NCI-H2171 (cell line): ENCODE data around the gene KCTD13.
"Not testable (repeated sequence)": the region's sequence is repeated elsewhere in the genome, so short reads cannot be mapped to it uniquely, and the experiment has no call there.

Experiments
- DNase-seq: peaks from one replicate; lab custom pipeline; 2025; lab: John Stamatoyannopoulos, UW

The KCTD13 gene

GRCh38 chr16:29906520-29907244, 19.3 kb downstream of the KCTD13 start:
- no peak for DNase-seq

DNA sequence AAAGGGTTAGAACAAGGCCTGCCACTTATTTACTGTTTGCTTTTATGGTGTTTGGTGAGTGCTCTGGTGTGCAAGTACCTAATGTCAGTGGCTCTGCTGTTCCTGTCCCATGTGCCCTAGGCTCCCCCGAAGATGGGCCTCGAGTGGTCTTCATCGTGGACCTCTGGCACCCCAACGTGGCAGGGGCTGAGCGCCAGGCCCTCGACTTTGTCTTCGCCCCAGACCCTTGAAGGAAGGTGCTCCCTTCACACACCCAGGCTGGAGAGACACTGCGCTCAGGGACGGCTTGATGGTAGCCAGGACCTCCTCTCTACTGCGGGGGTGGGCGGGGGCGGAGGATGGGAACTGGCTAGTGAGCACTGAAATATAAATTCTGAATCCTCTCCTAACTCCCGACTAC, 20.4 kb downstream of the KCTD13 start:
- DNase-seq = no peak

DNA sequence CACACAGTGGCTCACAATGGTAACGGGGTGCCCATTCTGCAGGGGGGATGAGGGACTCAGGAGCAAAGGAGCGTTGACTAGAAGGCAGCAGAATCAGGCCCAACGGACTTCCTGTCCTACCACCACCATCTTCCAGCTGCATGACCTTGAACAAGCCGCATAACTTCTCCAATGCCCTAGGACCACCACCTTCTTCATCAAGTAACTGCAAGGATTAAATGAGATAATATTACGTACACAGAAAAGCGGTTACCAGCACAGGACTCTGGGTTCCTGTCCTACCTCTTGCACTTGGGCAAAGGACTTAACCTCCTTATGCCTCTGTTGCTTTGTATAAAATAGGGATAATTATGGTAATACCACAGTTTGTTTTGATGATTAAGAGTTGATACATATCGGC, 21.1 kb downstream of the KCTD13 start:
- no peak for DNase-seq

GRCh38 chr16:29903590-29903989, 22.4 kb downstream of the KCTD13 start:
- no peak for DNase-seq

- no peak for DNase-seq
Measured at GRCh38 chr16:29901607-29901945, 24.4 kb downstream of the KCTD13 start.

DNA sequence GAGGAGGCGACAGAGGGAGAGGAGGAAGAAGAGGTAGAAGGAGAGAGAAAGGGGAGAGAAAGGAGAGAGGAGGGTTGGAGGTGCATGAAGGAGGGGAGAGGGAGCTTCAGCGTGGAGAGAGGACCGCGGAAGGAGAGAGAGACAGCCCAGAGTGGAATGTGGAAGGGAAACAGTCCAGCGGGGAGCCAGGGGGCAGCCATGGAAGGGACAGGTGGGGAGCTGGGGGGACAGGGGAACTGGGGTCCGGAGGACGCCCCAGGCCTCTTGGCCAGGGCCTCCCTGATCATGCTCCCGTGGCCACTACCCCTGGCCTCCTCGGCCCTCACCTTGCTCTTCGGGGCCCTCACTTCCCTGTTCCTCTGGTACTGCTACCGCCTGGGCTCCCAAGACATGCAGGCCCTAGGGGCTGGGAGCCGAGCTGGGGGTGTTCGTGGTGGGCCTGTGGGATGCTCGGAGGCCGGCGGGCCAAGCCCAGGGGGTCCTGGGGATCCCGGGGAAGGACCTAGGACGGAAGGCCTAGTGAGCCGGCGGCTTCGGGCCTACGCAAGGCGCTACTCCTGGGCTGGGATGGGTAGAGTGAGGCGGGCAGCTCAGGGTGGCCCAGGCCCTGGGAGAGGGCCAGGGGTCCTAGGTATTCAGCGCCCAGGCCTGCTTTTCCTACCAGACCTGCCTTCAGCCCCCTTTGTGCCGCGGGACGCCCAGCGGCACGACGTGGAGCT, 25.0 kb downstream of the KCTD13 start:
- no peak for DNase-seq

DNA sequence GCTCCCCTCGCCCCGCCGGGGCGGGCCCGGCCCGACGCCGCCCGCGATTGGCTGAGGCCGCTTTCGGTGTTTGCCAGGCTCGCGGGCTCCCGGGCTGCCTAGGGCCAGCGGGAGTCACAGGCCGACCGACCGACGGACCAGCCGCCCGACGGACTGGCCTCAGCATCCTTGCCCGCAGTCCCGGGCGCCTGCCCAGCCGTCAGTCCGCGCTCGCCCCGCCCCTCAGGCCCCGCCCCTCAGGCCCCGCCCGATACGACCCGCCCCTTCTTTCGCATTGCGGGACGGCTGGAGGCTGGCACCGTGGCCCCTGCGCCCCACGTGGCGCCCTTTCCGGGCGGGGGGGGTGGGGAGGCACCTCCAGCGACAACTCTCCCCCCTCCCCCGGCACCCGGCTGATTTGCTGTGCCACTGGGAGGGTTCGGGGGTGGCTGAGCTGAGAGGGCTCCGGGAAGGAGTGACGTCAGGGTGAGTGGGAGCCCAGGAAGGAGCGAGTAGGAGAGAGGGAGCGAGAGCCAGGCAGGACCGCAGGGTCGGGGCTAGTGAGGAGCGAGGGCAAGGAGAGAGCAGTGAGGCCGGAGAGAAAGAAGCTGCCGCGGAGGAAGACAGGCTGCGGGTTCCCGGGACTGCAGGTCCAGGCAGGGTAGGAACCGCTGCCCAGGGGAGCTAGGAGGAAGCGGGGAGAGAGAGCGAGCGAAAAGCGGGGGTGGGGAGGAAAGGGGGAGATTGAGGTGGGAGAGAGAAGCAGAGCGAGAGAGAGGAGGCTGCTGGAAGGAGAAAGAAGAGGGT, 25.7 kb downstream of the KCTD13 start, which contains the start of gene ASPHD1:
ASPHD1 (plus strand) TSS at position 387 of the 786 bp plus-strand sequence. CDS start 484 bp downstream, outside the sequence.
- DNase-seq = peak; percentile 77

DNA sequence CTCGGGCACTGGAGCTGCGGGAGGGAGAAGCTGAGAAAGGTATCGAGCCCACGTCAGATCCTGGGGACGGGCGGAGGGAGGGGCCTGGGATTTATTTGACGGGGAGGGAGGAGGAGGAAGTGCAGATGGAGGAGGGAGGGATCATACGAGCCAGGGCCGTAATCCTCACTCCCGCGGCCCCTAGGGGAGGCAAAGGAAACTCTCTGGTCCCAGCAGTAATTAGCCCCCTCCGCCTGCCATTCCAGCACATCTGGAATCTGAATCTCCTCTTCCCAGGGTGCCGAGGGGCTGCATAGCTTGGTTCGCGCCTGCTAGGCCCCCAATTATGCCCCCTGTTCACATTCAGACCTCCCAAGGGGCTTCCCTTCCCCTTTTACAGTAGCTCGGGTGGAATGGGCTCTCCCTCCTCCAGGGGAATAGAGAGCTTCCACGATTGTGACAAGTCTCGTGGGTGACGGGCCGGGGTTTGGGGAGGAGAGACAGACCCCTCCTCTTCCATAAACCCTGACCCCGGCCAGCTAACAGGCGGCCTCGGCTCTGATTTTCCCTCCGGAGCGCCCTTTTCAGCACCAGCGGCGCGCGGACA, 26.4 kb downstream of the KCTD13 start, which contains the start of gene SEZ6L2:
SEZ6L2 (minus strand) TSS at position 35 of the 586 bp plus-strand sequence. CDS start 531 bp downstream, outside the sequence.
- DNase-seq = peak; percentile 95

- DNase-seq = peak; percentile 55
Measured at GRCh38 chr16:29898804-29899515, 27.1 kb downstream of the KCTD13 start.

DNA sequence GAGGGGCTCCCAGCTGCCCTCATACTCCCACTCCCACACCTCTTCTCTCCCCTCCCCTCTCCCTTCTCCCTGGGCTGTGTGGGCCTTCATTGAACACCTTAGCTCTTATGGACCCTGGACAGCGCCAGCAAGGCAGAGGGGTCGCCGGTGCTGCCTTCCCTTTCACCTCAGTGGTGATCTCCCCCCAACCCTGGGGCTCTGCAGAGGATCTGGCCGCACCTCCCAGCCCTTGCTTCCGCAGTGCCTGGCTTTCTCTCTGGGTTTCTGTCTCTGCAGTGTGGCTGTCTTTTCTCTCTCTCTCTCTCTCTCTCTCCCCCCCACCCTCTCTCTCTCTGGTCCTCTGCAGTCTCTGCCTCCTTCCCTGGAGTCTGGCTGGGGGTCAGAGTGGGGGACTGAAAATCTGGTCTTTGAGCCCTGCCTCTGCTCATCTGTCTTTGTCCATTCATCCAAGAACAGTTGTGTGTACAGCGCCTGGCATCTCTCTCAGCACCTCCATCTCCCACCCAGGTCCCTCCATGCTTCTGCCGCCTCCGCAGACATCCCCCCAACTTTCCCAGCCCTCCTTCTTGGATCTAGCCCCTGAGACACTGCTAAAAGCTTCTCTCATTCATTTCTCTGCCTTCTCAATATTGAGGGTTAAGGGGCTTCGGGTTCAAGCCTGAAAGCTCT, 27.8 kb downstream of the KCTD13 start:
- no peak for DNase-seq

DNA sequence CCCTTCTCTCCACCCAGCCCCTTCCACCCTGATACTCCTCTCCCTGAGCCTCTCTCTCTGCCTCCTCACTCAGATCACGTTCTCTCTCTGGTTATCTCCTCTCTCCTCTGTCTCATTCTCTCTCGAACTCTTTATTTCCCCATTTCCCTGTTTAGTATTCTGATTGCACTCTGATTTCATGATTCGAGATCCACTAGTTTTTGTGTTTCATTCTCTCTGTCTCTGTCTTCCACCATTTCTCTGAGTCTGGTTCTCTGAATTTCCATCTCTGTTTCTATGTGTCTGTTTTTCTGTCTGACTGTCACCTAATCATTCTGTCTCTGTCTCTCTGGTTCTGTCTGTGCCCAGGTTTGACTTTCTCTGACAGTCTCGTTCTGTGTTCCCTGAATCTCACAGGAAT, 28.7 kb downstream of the KCTD13 start:
- no peak for DNase-seq

DNA sequence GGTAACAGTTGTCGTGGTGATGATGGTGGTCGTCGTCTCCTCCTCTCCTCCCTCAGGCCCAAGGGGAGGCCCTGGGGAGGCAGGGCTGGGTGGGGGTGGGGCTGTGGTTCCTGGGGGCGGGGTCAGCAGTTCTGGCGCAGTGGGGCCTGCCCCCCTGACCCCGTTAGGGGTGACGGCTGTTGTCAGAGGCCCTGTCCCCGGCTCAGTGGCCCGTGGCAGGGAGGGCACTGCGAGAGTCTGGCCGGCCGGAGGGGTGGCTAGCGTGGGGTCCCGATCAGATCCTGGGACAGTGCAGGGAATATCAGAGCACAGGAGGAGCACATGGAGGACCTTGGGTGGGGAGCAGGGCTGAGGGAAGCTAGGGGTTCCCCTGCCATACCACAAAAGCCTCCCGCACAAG, 29.2 kb downstream of the KCTD13 start:
- no peak for DNase-seq

- DNase-seq = no peak
Measured at GRCh38 chr16:29894352-29894751, 31.7 kb downstream of the KCTD13 start.

DNA sequence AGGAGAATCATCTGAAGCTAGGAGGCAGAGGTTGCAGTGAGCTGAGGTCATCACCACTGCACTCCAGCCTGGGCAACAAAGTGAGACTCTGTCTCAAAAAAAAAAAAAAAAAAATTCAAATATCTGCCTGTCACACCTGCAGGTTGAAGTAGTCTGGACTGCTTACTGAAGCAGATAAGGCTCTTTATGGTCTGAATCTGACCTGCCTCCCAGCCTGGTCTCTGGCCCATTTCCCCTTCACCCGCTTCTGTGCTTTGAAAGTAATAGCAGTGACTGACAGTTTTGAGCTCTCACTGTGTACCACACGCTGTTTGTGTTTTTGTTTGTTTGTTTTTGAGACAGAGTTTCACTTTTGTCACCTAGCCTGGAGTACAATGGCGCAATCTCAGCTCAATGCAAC, 32.5 kb downstream of the KCTD13 start:
- no peak for DNase-seq

DNA sequence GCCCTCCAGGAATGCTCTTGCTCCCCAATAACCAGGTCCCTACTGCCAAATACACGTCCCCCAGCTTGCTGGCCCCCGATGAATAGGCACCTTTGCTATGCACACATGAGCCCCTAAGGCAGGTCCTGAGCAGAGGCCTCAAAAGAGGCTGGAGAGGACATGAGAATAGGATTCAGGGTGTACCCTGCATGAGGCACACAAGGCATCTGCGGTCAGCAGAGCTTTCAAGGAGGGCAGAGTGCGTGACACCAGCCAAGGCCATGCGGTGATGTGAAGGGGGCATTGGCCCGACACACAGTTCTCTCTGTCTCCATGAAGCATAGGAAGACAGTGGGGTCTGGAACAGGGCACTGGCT, 33.6 kb downstream of the KCTD13 start:
- DNase-seq = no peak

GRCh38 chr16:29891525-29892457, 34.2 kb downstream of the KCTD13 start:
- no peak for DNase-seq

DNA sequence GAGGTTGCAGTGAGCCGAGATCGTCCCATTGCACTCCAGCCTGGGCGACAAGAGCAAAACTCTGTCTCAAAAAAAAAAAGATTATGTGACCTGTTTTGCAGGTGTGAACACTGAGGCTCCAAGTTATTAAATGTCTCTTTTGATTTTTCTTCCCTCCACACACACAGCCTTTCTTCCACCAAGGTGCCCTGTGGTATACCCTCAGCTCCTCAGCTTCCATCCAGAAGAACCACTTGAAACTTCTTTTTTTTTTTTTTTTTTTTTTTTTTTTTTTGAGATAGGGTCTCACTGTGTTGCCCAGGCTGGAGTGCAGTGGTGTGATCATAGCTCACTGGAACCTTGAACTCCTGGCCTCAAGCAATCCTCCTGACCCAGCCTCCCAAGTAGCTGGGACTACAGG, 36.7 kb downstream of the KCTD13 start:
- DNase-seq = not testable (repeated sequence)

- DNase-seq = no peak
Measured at GRCh38 chr16:29883987-29884386, 42.0 kb downstream of the KCTD13 start.

- no peak for DNase-seq
Measured at GRCh38 chr16:29881050-29881449, 45.0 kb downstream of the KCTD13 start.

DNA sequence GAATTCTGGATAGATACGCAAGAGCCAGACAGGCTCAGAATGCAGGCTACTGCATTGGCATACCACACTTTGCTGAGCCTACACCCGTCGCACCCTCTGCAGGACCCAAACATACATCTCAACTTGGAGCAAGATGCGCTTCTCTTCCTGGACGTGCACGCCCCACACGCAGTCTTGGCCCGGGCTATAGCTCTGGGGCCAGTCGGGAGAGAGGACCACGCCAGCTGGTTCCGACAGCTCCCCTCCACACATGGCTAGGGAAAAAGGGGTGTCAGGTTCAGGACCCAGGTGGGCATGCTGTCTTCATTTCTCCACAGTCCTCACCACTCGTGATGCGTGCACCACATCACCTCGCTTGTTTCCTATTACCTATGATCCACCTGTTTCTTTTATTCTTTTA, 47.9 kb downstream of the KCTD13 start:
- DNase-seq = no peak
